K562 (cell line): ENCODE results near the gene CASKIN2. TPM values are rescaled to one million over a fixed set of nuclear protein-coding genes. Genes with fewer than 3 reads are reported as not detected.
A peak's percentile ranks its signal among the peaks of the same experiment; 100 is the strongest.

Source experiments
- FOSL1 ChIP-seq: fragments of 200-800 bp; sonication (Bioruptor generic); conservative IDR thresholded peaks from 2 replicates; pipeline ENCODE4 v1.6.1; 2016; ENCODE audit warnings: missing genetic modification characterization, missing compliant biosample characterization
- GATAD2A ChIP-seq: fragments of 450-650 bp; IDR thresholded peaks from 2 replicates; pipeline ENCODE4 v1.6.1; 2017
- HNRNPK ChIP-seq: fragments of 200-400 bp; formaldehyde crosslinking; IDR thresholded peaks from one replicate; pipeline ENCODE4 v1.6.1; 2018; ENCODE audit warnings: mild to moderate bottlenecking, low read depth, low read length; ENCODE audit not compliant: poor library complexity, severe bottlenecking
- MITF ChIP-seq: IDR thresholded peaks from 2 replicates; pipeline ENCODE4 v1.6.1; 2014; ENCODE audit warnings: antibody characterized with exemption
- PCBP1 ChIP-seq: fragments of 200-400 bp; formaldehyde crosslinking; IDR thresholded peaks from 2 replicates; pipeline ENCODE4 v1.6.1; 2018; ENCODE audit warnings: mild to moderate bottlenecking, low read depth, low read length; ENCODE audit not compliant: poor library complexity, severe bottlenecking
- RFX1 ChIP-seq: fragments of 450-650 bp; IDR thresholded peaks from 2 replicates; pipeline ENCODE4 v1.6.1; 2016; ENCODE audit warnings: mild to moderate bottlenecking, moderate library complexity
- ZBTB40 ChIP-seq, 2 experiments: fragments of 450-650 bp in 1 of 2; sonication (generic) in 1 of 2; formaldehyde crosslinking in 1 of 2; IDR thresholded peaks; 2 replicates each; pipeline versions ENCODE4 v1.7.1 to v1.9.0; 2016 to 2022; ENCODE audit warnings: inconsistent platforms in 1 of 2, mild to moderate bottlenecking in 1 of 2, missing genetic modification reagents in 1 of 2
- polyA plus RNA-seq, 8 experiments: library from polyadenylated mRNA; depleted of rRNA in 4 of 8; stranded (reverse) in 5 of 8; unstranded in 3 of 8; fragments of >200 nt; fragmentation: Nextera tagmentation in 2 of 8; fragmentation: Illumina TruSeq in 1 of 8; extraction: Ambion mirVana in 2 of 8; extraction: Trizol in 1 of 8; gene quantifications; 2 replicates each; pipeline versions ENCODE4 v1.2.1 to v1.2.3, GENCODE V29; 2011 to 2014; ENCODE audit warnings: inconsistent platforms in 1 of 8, missing spikeins in 1 of 8
- total RNA-seq, 7 experiments: library from RNA; depleted of rRNA in 6 of 7; stranded (reverse); fragments of >200 nt in 6 of 7; fragmentation: Illumina TruSeq in 2 of 7; extraction: Trizol in 2 of 7; gene quantifications; 2 replicates each; pipeline versions ENCODE4 v1.2.1 to v1.2.3, GENCODE V29; 2011 to 2021; ENCODE audit warnings: low replicate concordance in 1 of 7
- TF ChIP-seq, protein P1 (sequence below): fragments of 250-450 bp; sonication (Bioruptor Pico); IDR thresholded peaks from 2 replicates; pipeline ENCODE4 v1.8.0; 2021; ENCODE audit warnings: borderline replicate concordance, mild to moderate bottlenecking, moderate library complexity; ENCODE audit not compliant: poor library complexity, severe bottlenecking

CASKIN2 gene
- total and polyA plus RNA-seq, 9 of the 15 experiments (the other 6 are each of a cell fraction or from before 2014, with no cell fraction given) = 0.01 to 12.2 (median 2.1) TPM

- TF ChIP-seq PCBP1 = peak; percentile 47
- TF ChIP-seq, protein P1, sequence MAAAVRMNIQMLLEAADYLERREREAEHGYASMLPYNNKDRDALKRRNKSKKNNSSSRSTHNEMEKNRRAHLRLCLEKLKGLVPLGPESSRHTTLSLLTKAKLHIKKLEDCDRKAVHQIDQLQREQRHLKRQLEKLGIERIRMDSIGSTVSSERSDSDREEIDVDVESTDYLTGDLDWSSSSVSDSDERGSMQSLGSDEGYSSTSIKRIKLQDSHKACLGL = no peak
- no peak for TF ChIP-seq MITF
- no peak for TF ChIP-seq ZBTB40 (IDR thresholded peaks at IDR 0.05)
- no peak for TF ChIP-seq ZBTB40 (CRISPR knock-in tag; IDR thresholded peaks at IDR 0.05)
- no peak for TF ChIP-seq RFX1
- TF ChIP-seq FOSL1 = peak; percentile 58; the same call in 1 of the 2 replicates
- TF ChIP-seq GATAD2A = no peak
- TF ChIP-seq HNRNPK = no peak
These were observed 6.8 kb upstream of the CASKIN2 start (continued) for GRCh38 chr17:75521951-75522727.
